Measurements from ENCODE around the gene TEAD2. TPM values are rescaled to one million over a fixed set of nuclear protein-coding genes. Genes with fewer than 3 reads are reported as not detected.

TEAD2 gene
- total RNA-seq, 1 donor from 2014 or later, result 58.2 TPM

DNA sequence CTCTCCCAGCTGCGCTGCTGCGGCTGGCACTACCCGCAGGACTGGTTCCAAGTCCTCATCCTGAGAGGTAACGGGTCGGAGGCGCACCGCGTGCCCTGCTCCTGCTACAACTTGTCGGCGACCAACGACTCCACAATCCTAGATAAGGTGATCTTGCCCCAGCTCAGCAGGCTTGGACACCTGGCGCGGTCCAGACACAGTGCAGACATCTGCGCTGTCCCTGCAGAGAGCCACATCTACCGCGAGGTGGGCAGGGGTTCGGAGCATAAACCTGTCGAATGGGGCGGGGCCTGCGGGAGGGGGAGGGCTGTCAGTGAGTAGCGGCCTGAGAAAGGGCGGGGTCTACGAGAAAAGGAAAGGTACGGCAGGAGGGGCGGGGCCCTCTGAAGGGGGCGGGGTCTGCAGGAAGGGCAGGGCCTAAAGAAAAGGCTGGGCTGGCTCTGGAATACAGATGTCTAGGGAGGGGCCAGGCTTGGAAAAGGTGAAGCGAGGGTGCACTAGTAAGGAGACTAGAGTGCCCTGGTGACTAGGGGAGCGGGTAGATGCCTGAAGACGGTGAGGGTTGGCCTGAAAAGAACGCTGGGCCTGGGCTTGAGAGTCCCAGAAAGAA lies 23.4 kb downstream of the TEAD2 start:
- H3K36me3 ChIP-seq (ENCODE audit: insufficient read depth, low read length), result peaks cover 13% of the 10 kb centered on the region
- peak overlapping the region; percentile 34 for H3K4me3 Mint-ChIP-seq (ENCODE audit: unreplicated experiment)
- H3K4me1 ChIP-seq (ENCODE audit: insufficient read depth, low read length), result peaks cover 6% of the 10 kb centered on the region
- no peak for FAIRE-seq
- peak overlapping the region; percentile 41 for H3K27ac Mint-ChIP-seq (ENCODE audit: unreplicated experiment)
- peak; percentile 16 for DNase-seq (ENCODE audit: low read depth)
- TF ChIP-seq, protein P1, sequence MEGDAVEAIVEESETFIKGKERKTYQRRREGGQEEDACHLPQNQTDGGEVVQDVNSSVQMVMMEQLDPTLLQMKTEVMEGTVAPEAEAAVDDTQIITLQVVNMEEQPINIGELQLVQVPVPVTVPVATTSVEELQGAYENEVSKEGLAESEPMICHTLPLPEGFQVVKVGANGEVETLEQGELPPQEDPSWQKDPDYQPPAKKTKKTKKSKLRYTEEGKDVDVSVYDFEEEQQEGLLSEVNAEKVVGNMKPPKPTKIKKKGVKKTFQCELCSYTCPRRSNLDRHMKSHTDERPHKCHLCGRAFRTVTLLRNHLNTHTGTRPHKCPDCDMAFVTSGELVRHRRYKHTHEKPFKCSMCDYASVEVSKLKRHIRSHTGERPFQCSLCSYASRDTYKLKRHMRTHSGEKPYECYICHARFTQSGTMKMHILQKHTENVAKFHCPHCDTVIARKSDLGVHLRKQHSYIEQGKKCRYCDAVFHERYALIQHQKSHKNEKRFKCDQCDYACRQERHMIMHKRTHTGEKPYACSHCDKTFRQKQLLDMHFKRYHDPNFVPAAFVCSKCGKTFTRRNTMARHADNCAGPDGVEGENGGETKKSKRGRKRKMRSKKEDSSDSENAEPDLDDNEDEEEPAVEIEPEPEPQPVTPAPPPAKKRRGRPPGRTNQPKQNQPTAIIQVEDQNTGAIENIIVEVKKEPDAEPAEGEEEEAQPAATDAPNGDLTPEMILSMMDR (IDR thresholded peaks at IDR 0.05; ENCODE audit: insufficient read depth, low read depth, low read length), result no peak
- no peak for TF ChIP-seq EZH2 (IDR thresholded peaks at IDR 0.05; ENCODE audit: insufficient read depth, low read length)
- H3K9me3 ChIP-seq (ENCODE audit: insufficient read depth, low read depth, low read length), result no peaks in the 10 kb centered on the region
- no peaks in the 10 kb centered on the region for H3K27me3 ChIP-seq (ENCODE audit: insufficient read depth, low read length)
- H3K4me1 Mint-ChIP-seq (ENCODE audit: low read depth, unreplicated experiment), result peaks cover 4% of the 10 kb centered on the region
- peaks cover 3% of the 10 kb centered on the region for H3K9me3 Mint-ChIP-seq (ENCODE audit: unreplicated experiment)
- H3K27ac ChIP-seq (ENCODE audit: low read depth, low read length), result no peak overlapping the region
- H3K4me2 ChIP-seq (ENCODE audit: low read length), result peak overlapping the region; percentile 75
- H3K9ac ChIP-seq (ENCODE audit: low read length), result no peak overlapping the region
- no peak overlapping the region for H3K4me3 ChIP-seq (ENCODE audit: insufficient read depth, low read depth, low read length)
- H2AFZ ChIP-seq (ENCODE audit: low read depth, low read length), result peak overlapping the region; percentile 10
- no peaks in the 10 kb centered on the region for H3K79me2 ChIP-seq (ENCODE audit: insufficient read depth, low read length)
- H3K36me3 Mint-ChIP-seq (ENCODE audit: low read depth, unreplicated experiment), result peaks cover 29% of the 10 kb centered on the region
- peaks cover 5% of the 10 kb centered on the region for H3K27me3 Mint-ChIP-seq (ENCODE audit: low read depth, unreplicated experiment)
- peaks cover 46% of the 10 kb centered on the region for H4K20me1 ChIP-seq (ENCODE audit: insufficient read depth, low read length)

DNA sequence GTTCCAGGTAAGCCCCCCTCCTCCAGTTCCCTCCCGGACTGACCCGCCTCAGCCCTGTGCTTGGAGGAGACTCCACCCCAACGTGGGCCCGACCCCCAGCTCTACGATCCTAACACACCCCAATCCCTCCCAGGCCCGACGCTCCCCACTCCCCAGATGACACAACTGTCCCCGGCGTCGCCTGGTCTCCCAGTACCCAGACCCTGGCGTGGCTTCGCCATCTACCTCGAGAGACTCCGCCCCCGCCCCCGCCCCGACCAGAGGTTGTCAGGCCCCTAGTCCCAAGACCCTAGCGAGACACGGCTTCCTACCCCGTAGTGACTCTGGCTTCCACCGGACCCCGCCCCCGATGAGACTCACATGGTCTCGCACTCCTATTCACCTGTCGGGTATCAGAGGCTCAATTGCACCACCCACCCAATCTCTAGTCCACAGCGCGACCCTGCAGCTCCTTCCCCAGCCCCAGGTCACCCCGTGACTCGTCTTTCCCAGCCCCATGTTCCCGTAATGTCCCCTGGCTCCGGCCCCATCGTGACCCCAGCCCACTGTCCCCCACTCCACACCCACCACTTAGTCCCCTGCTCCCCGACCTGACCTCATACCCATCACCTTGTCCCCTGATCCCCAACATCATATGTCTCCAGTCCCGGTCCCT lies 24.1 kb downstream of the TEAD2 start:
- Histone ChIP-seq H3K9ac (ENCODE audit: low read length) (no peak overlapping the region), H3K27me3 (ENCODE audit: insufficient read depth, low read length) (no peaks in the 10 kb centered on the region), H3K79me2 (ENCODE audit: insufficient read depth, low read length) (no peaks in the 10 kb centered on the region), H3K9me3 (ENCODE audit: insufficient read depth, low read depth, low read length) (no peaks in the 10 kb centered on the region), H3K4me3 (ENCODE audit: insufficient read depth, low read depth, low read length) (no peak overlapping the region), H2AFZ (ENCODE audit: low read depth, low read length) (peak overlapping the region; percentile 5), H3K4me1 (ENCODE audit: insufficient read depth, low read length) (peaks cover 6% of the 10 kb centered on the region), H3K36me3 (ENCODE audit: insufficient read depth, low read length) (peaks cover 12% of the 10 kb centered on the region), H3K4me2 (ENCODE audit: low read length) (peak overlapping the region; percentile 75), H4K20me1 (ENCODE audit: insufficient read depth, low read length) (peaks cover 43% of the 10 kb centered on the region), H3K27ac (ENCODE audit: low read depth, low read length) (no peak overlapping the region)
- Mint-ChIP-seq H3K4me3 (ENCODE audit: unreplicated experiment) (peak overlapping the region; percentile 34), H3K27ac (ENCODE audit: unreplicated experiment) (peak overlapping the region; percentile 41), H3K9me3 (ENCODE audit: unreplicated experiment) (peaks cover 3% of the 10 kb centered on the region), H3K27me3 (ENCODE audit: low read depth, unreplicated experiment) (peaks cover 5% of the 10 kb centered on the region), H3K36me3 (ENCODE audit: low read depth, unreplicated experiment) (peaks cover 28% of the 10 kb centered on the region), H3K4me1 (ENCODE audit: low read depth, unreplicated experiment) (peaks cover 8% of the 10 kb centered on the region)
- DNase-seq (ENCODE audit: low read depth), result no peak
- no peak for FAIRE-seq
- no peak for TF ChIP-seq EZH2 (IDR thresholded peaks at IDR 0.05; ENCODE audit: insufficient read depth, low read length)
- TF ChIP-seq, protein P1 (IDR thresholded peaks at IDR 0.05; ENCODE audit: insufficient read depth, low read depth, low read length), result no peak
